ENCODE results near the gene EXOC1. TPM values are rescaled to one million over a fixed set of nuclear protein-coding genes. Genes with fewer than 3 reads are reported as not detected.

The EXOC1 gene
- polyA plus RNA-seq, 1 donor (not counting 4 experiments of a cell fraction or from before 2014, with no cell fraction given), result 32.4 TPM

DNA sequence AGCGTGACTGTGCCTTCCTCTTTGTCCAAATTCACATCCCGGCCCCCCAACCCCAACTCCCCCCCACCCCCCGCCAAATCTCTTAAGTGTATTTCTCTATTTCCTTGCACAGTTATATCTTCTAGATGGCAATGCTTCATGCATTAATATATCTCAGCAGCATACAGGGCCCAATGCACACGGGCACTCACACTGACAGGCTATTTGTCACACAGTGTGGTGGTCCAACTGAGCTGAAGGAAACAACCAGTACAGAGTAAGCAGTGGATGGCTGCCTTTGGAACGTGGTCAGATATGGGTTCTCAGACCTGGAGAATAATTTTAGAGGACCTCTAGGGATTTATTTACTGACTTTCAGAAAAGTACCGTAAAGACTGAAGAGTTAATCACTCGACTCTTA, 681 bp downstream of the EXOC1 start:
- dilution Hi-C loops (cut with MboI; ENCODE audit: extremely low pct_ligation_motif_present, low sequenced_read_pairs), result no loop called here
- Histone ChIP-seq H3K27me3 (ENCODE audit: control insufficient read depth, extremely low read depth, insufficient read depth, low read length) (no peaks in the 10 kb centered on the region), H3K4me3 (ENCODE audit: control insufficient read depth in 2 of 3, extremely low read depth in 1 of 3, insufficient read depth in 2 of 3, low read depth in 1 of 3, low read length in 3 of 3) (peak overlapping the region; percentile 65 to 84 (median 77)), H2AFZ (ENCODE audit: control insufficient read depth, low read length) (peak overlapping the region; percentile 83), H3K36me3 (ENCODE audit: control insufficient read depth in 2 of 2, extremely low read depth in 1 of 2, insufficient read depth in 2 of 2, low read length in 2 of 2) (no peaks in the 10 kb centered on the region), H3K79me2 (ENCODE audit: control insufficient read depth, insufficient read depth, low read length) (peaks cover 36% of the 10 kb centered on the region), H3K4me1 (ENCODE audit: control insufficient read depth, extremely low read depth, insufficient read depth, low read length) (peaks cover 35% of the 10 kb centered on the region), H3K9me1 (ENCODE audit: control insufficient read depth, extremely low read depth, insufficient read depth, low read length) (no peaks in the 10 kb centered on the region), H3K27ac (ENCODE audit: control insufficient read depth, insufficient read depth, low read length) (peak overlapping the region; percentile 83), H3K4me2 (ENCODE audit: control insufficient read depth, extremely low read depth, insufficient read depth, low read depth, low read length) (peak overlapping the region; percentile 92), H3K9me3 (ENCODE audit: control insufficient read depth, low read depth, low read length) (no peaks in the 10 kb centered on the region), H4K20me1 (ENCODE audit: control insufficient read depth, extremely low read depth, insufficient read depth, low read length) (no peaks in the 10 kb centered on the region), H3K9ac (ENCODE audit: control insufficient read depth, extremely low read depth, insufficient read depth, low read length) (peak overlapping the region; percentile 84)
- no peak for DNase-seq (ENCODE audit: low read depth, low spot score)
- no peak for FAIRE-seq
- TF ChIP-seq EZH2 (IDR thresholded peaks at IDR 0.05; ENCODE audit: low read length) (no peak), CTCF (optimal IDR thresholded peaks at IDR 0.05 in 1 of 3, IDR thresholded peaks at IDR 0.05 in 1 of 3, conservative IDR thresholded peaks at IDR 0.05 in 1 of 3; ENCODE audit: extremely low read depth in 1 of 3, insufficient read depth in 2 of 3, low read length in 3 of 3) (no peak)

DNA sequence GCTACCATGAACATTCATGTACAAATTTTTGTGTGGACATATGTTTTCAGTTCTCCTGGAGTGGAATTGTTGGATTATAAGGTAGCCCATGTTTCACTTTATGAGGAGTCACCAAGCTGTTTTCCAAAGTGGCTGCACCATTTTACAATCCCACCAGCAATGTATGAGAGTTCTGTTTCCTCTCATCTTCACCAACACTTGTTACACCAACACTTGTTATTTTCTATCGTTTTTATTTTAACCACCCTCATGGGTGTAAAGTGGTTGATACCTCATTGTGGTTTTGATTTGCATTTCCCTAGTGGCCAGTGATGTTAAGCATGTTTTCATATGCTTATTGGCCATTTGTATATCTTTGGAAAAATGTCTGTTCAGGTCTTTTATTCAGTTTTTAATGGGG, 4.1 kb downstream of the EXOC1 start:
- Histone ChIP-seq H3K9ac (ENCODE audit: control insufficient read depth, extremely low read depth, insufficient read depth, low read length) (no peak overlapping the region), H4K20me1 (ENCODE audit: control insufficient read depth, extremely low read depth, insufficient read depth, low read length) (no peaks in the 10 kb centered on the region), H3K27ac (ENCODE audit: control insufficient read depth, insufficient read depth, low read length) (no peak overlapping the region), H3K9me3 (ENCODE audit: control insufficient read depth, low read depth, low read length) (no peaks in the 10 kb centered on the region), H2AFZ (ENCODE audit: control insufficient read depth, low read length) (no peak overlapping the region), H3K79me2 (ENCODE audit: control insufficient read depth, insufficient read depth, low read length) (peaks cover 36% of the 10 kb centered on the region), H3K4me1 (ENCODE audit: control insufficient read depth, extremely low read depth, insufficient read depth, low read length) (peaks cover 19% of the 10 kb centered on the region), H3K4me3 (ENCODE audit: control insufficient read depth in 2 of 3, extremely low read depth in 1 of 3, insufficient read depth in 2 of 3, low read depth in 1 of 3, low read length in 3 of 3) (no peak overlapping the region), H3K27me3 (ENCODE audit: control insufficient read depth, extremely low read depth, insufficient read depth, low read length) (no peaks in the 10 kb centered on the region), H3K9me1 (ENCODE audit: control insufficient read depth, extremely low read depth, insufficient read depth, low read length) (no peaks in the 10 kb centered on the region), H3K36me3 (ENCODE audit: control insufficient read depth in 2 of 2, extremely low read depth in 1 of 2, insufficient read depth in 2 of 2, low read length in 2 of 2) (peaks cover 0 to 3% of the 10 kb centered on the region in 2 experiments), H3K4me2 (ENCODE audit: control insufficient read depth, extremely low read depth, insufficient read depth, low read depth, low read length) (no peak overlapping the region)
- no peak for TF ChIP-seq CTCF (optimal IDR thresholded peaks at IDR 0.05 in 1 of 3, IDR thresholded peaks at IDR 0.05 in 1 of 3, conservative IDR thresholded peaks at IDR 0.05 in 1 of 3; ENCODE audit: extremely low read depth in 1 of 3, insufficient read depth in 2 of 3, low read length in 3 of 3)
- no peak for TF ChIP-seq EZH2 (IDR thresholded peaks at IDR 0.05; ENCODE audit: low read length)
- DNase-seq (ENCODE audit: low read depth, low spot score) (no peak), FAIRE-seq (no peak)
- dilution Hi-C loops (cut with MboI; ENCODE audit: extremely low pct_ligation_motif_present, low sequenced_read_pairs), result no loop called here
